ENCODE measurements around the gene NARS2. TPM values are rescaled to one million over a fixed set of nuclear protein-coding genes. Genes with fewer than 3 reads are reported as not detected.

NARS2 gene
- total RNA-seq, 2 donors from 2014 or later = 7.7 to 14.8 TPM

DNA sequence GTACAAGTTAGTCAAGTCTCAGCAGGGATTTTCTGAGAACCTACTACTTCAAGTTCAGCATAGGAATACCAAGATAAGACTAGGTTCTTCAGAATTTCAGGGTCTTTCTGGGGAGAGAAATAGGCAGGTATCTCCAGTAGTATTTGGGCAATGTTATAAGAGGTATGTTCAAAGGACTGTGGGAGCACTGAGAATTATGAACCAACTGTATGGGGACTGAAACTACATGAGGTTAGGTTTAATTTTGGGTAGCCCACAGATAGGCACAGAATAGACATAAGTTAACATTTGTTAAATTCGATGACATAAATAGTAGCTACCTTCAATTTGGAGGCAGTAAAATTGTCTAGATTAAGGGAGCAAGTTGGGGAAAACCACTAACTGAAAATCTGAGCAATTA, 147.8 kb downstream of the NARS2 start:
- TF ChIP-seq, protein P1, sequence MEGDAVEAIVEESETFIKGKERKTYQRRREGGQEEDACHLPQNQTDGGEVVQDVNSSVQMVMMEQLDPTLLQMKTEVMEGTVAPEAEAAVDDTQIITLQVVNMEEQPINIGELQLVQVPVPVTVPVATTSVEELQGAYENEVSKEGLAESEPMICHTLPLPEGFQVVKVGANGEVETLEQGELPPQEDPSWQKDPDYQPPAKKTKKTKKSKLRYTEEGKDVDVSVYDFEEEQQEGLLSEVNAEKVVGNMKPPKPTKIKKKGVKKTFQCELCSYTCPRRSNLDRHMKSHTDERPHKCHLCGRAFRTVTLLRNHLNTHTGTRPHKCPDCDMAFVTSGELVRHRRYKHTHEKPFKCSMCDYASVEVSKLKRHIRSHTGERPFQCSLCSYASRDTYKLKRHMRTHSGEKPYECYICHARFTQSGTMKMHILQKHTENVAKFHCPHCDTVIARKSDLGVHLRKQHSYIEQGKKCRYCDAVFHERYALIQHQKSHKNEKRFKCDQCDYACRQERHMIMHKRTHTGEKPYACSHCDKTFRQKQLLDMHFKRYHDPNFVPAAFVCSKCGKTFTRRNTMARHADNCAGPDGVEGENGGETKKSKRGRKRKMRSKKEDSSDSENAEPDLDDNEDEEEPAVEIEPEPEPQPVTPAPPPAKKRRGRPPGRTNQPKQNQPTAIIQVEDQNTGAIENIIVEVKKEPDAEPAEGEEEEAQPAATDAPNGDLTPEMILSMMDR (IDR thresholded peaks at IDR 0.05) = no peak
- no peaks in the 10 kb centered on the region for H3K4me1 ChIP-seq
- no peak overlapping the region for H3K4me3 ChIP-seq
- no peak for DNase-seq (ENCODE audit: low spot score)
- H3K9me3 ChIP-seq = no peaks in the 10 kb centered on the region
- H3K27ac ChIP-seq = no peak overlapping the region
- H3K36me3 ChIP-seq = no peaks in the 10 kb centered on the region
- no peaks in the 10 kb centered on the region for H3K27me3 ChIP-seq

DNA sequence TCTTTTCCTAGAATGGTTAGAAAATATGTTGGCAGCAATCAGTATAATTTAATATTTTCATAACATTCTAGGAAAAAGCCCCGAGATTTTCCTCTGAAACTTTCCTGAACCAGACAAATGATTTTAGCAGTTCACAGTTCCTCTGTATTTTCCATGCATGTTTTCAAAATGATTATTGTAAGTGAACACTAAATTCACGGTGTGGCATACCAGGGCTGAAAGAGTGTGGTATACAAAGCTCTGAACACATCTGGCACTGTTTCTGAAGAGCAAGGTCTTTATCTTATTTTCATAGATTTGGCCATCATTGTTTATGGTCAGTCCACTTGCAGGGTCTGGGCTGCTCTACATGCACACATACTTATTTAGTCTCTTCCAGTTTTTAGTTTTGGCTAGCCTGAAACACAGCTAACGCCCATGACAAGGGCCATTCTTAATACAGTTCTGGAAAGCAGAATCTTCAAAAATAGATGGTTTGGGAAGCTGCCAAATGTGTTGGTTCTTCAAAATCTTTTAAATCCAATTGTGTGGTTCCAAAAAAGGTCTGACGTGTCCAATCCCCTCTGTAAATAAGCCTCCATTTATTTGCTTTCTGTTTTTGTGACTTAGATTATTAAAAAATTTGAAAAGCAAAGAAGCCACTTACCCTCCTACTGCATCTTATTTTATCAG, 149.1 kb downstream of the NARS2 start:
- no peaks in the 10 kb centered on the region for H3K9me3 ChIP-seq
- H3K4me3 ChIP-seq = no peak overlapping the region
- no peaks in the 10 kb centered on the region for H3K36me3 ChIP-seq
- peaks cover 0 to 6% of the 10 kb centered on the region in 2 donors for H3K4me1 ChIP-seq
- H3K27ac ChIP-seq = peak overlapping the region in 1 of 2 donors; percentile 18
- DNase-seq (ENCODE audit: low spot score) = no peak
- no peaks in the 10 kb centered on the region for H3K27me3 ChIP-seq
- TF ChIP-seq, protein P1 (IDR thresholded peaks at IDR 0.05) = no peak

GRCh38 chr11:78424334-78425270, 150.1 kb downstream of the NARS2 start:
- TF ChIP-seq, protein P1 (IDR thresholded peaks at IDR 0.05) = no peak
- no peak for DNase-seq (ENCODE audit: low spot score)
- Histone ChIP-seq H3K27me3 (no peaks in the 10 kb centered on the region), H3K27ac (peak overlapping the region in 1 of 2 donors; percentile 8), H3K9me3 (no peaks in the 10 kb centered on the region), H3K36me3 (no peaks in the 10 kb centered on the region), H3K4me1 (peaks cover 0 to 15% of the 10 kb centered on the region in 2 donors), H3K4me3 (no peak overlapping the region)

DNA sequence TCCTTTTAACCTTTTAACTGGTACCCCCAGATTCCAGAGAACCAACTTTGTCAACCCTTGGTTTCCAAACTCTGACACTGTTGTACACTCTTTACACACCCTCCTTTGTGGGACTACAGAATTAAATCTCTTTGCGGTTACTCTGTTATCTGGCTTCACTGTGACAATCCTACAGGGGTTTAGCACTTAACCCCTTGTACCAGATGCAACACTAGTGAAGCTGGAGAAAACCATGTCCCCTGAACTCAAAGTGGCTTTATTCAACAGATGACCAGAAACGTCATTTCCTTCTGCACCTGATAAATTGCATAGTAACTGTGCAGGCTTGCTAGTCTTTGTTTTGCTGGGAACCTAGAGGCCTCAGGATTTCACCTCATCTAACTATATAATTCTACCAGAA, 151.4 kb downstream of the NARS2 start:
- Histone ChIP-seq H3K4me1 (peaks cover 0 to 29% of the 10 kb centered on the region in 2 donors), H3K36me3 (no peaks in the 10 kb centered on the region), H3K4me3 (no peak overlapping the region), H3K9me3 (no peaks in the 10 kb centered on the region), H3K27ac (no peak overlapping the region), H3K27me3 (no peaks in the 10 kb centered on the region)
- TF ChIP-seq, protein P1 (IDR thresholded peaks at IDR 0.05) = no peak
- DNase-seq (ENCODE audit: low spot score) = no peak

DNA sequence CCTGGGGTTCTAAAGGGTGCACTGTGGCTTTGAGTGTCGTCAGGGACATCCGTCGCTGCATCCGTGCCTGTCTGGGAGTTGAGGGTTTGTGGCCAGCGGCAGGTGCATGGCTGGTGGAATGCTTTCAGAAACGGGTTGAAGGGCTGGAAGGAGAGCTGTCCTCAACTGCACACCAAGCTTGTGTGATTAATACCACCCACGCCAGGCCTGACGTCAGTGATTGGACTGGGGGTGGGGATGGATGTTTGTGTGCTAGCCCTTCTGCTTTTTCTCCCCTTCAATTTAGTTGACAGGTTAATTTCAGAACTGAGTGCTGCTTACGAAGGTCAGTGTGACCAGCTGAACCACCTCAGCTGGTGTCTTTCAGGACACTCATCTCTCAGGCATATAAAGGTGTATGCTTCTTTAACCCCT, 153.9 kb downstream of the NARS2 start:
- TF ChIP-seq, protein P1 (IDR thresholded peaks at IDR 0.05) = no peak
- peak overlapping the region; percentile 94 to 99 for H3K27ac ChIP-seq
- H3K4me3 ChIP-seq = peak overlapping the region in 1 of 2 donors; percentile 13
- H3K4me1 ChIP-seq = peaks cover 0 to 35% of the 10 kb centered on the region in 2 donors
- H3K27me3 ChIP-seq = no peaks in the 10 kb centered on the region
- DNase-seq (ENCODE audit: low spot score) = peak; percentile 88
- H3K36me3 ChIP-seq = no peaks in the 10 kb centered on the region
- H3K9me3 ChIP-seq = no peaks in the 10 kb centered on the region

All from right atrium auricular region (tissue), 2 donors.